HG03108 (cell line): ENCODE measurements around the gene OR10A6.

Source experiments
- ATAC-seq: cut with Tn5 transposase; IDR thresholded peaks from one replicate; pipeline ENCODE4 v1.9.1; 2021; ENCODE audit warnings: moderate library complexity; ENCODE audit not compliant: unreplicated experiment

Gene OR10A6

DNA sequence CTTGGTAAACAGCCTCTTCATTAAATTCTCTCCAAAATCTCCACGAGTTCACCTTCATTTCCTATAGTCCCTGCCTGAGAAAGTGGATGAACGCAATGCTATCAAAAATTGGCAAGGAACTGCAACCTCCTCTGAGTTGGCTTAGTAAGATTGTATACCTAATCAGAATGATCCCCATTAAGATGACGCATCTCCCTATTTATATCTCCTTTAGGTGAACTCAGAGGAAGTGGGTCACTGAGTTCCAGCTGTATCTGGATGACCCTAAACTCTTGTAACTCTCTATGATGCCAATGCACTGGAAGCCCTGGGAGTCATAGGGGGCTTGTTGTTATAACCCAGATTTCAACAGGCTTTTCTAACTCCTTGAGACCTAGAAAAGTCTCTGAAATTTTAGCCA, 48.2 kb downstream of the OR10A6 start:
- ATAC-seq = no peak
